Effector CD8-positive, alpha-beta T cell (primary cell): ENCODE measurements around the gene MYL3.

ENCODE experiments used
- DNase-seq: peaks from one replicate; lab custom pipeline; 2025; lab: John Stamatoyannopoulos, UW

MYL3 gene

DNA sequence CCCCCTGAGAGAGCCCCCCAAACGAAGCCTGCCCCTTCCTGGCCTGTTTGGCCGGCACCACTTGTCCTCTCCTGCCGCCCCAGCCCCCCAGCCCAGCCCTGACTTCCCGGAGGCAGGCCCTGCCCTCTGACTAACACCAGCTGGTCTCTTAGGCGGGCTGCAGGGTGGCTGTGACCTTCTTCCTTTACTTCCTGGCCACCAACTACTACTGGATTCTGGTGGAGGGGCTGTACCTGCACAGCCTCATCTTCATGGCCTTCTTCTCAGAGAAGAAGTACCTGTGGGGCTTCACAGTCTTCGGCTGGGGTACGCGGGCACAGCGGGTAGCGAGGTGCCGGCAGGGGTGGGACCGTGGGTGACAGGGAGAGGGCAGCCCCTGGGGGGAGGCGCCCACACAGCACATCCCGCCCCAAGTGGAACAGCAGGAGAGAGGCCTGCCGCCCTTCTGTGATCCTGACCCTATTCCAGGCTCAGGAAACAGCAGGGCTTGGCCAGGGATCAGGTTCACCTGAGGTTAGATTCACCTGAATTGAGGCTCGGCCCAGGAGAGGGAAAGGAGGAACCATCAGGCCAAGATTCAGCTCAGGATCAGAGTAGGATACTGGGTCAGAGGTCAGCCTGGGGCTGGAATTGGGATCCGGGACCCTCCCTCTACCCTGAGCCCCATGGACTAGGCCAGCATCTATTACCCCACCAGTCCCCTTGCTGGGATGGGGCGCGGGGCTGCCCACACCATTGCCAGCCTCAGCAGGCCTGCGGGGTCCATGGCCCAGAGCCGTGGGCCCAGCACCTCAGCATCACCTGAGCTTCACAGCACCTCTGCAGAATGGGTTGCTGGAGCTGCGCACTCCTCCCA is 36.1 kb upstream of the MYL3 start:
- no peak for DNase-seq

DNA sequence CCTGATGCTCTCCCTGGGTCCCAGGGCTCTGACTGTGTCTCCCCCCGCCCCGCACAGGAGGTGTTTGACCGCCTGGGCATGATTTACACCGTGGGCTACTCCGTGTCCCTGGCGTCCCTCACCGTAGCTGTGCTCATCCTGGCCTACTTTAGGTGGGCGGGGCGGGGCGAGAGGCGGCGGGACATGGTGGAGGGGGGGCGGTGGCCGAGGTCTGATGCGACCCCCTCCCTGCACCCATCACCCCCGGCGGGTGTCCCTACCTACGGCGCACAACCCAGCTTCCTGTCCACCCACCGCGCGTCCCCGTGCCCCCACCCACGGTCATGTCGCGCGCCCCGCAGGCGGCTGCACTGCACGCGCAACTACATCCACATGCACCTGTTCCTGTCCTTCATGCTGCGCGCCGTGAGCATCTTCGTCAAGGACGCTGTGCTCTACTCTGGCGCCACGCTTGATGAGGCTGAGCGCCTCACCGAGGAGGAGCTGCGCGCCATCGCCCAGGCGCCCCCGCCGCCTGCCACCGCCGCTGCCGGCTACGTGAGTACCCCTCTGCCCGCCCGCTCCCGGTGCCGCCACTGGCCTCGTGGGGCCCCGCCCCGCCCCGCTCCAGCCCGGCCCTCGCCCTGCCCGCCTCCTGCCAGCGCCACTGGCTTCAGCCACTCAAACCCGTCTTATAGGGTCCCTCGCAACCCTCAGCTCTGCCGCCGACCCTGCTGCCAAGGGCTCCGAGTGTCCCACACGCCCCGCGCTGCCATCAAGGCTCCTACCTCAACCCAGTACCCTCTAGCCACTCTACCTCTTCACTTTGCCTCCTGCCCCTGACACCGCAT is 35.3 kb upstream of the MYL3 start:
- no peak for DNase-seq

DNA sequence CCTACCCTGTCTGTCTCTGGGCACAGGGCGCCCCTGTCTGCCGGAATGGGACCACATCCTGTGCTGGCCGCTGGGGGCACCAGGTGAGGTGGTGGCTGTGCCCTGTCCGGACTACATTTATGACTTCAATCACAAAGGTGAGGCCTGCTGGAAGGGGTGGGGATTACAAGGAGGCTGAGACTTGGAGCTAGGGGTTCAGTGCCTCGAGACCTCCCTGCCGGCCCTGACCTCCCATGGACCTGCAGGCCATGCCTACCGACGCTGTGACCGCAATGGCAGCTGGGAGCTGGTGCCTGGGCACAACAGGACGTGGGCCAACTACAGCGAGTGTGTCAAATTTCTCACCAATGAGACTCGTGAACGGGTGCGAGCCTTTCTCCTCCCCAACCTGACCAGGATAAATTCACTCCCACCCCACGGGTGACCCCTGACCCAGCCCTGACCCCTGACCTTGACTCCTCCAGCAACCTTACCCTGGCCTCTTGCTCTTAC is 34.6 kb upstream of the MYL3 start:
- DNase-seq = no peak

DNA sequence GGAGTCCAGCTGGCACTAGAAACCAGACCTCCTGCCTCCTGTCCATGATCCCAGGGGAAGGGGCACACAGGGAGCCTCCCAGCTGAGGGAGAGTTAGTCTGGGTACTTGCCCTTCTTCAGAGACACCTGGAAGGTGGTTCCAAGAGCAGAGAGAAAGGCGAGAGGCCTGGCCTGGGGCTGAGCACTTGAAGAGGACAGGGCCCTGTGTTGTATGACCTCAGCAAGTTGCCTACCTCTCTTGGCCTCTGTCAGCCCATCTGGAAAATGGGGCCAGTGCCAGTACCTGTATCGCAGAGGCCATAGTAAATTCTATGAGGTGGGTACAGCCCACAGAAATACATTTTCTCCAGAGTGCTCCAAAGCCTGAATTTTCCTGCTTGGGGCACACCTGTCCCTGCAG is 33.8 kb upstream of the MYL3 start:
- DNase-seq = no peak

DNA sequence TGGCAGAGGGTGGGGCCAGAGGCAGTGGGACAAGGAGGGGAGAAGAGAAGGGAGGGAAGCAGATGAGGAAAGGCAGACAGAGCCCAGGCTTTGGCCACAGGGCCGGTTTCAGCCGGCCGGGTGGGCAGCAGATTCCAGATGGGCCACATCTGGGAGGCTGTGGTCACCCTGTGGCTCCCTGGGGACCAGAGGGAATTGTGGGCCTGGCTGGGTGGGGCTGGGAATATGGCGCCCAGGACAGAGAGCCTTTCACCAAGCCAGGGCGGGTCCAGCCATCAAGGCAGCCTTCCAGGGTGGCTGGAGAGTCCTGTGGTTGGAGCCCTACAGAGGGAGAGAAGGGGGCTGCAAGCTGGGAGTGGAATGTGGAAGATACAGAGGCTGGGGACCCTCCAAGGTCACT is 33.1 kb upstream of the MYL3 start:
- DNase-seq = no peak

DNA sequence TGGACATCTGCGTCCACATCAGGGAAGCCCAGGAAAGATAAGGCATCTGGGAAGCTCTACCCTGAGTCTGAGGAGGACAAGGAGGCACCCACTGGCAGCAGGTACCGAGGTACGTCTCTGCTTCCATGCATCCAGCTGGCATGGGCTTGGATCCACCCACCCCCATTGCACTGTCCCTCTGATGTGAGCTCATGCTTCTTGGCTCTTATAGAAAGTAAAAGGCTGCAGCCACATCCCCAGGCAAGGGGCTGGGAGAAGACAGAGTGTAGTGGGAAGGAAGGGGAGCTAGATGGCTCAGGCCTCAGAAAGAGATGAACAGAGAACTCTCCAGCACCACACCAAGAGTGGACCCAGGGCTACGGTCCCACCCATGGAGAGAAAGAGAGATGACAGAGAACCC is 32.5 kb upstream of the MYL3 start:
- no peak for DNase-seq

DNA sequence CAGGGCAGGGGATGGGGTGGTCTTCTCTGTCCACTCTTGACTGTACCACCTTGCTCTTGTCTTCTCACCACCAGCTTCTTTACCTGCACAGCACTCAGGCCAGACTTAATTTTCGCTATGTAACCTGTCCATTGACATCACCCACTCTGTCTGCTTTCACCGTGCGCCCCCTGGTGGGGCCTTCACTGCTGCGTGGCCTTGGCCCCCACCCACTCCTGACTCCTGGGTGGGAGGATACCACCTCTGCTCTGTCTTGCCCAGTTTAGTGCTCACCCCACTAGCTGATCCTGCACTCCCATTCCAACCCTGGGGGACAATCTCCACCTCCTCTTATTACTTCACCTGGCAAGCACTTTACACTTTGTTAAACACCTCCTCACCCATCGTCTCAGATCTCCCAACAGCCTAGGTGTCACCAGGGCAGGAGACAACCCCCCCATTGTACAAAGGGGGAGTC is 32.0 kb upstream of the MYL3 start:
- peak; percentile 66 for DNase-seq

DNA sequence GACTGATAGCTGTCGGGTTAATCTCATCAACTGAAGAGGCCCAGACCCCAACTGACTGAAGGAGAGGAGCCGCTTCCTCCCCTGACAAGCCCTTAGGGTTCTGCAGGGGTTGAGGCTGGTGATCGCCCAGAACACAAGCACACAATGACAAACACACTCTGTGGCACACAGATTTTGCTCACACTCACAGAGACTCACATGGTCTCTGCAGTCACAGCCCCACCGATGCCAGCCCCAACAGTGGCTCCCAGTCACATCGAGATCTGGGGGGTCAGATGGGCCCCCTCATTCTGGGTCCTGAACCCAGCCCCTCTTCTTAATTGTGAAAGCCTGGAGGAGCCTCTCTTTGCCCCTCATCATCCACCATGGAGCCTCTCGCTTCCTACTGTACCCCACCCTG is 31.0 kb upstream of the MYL3 start:
- no peak for DNase-seq

DNA sequence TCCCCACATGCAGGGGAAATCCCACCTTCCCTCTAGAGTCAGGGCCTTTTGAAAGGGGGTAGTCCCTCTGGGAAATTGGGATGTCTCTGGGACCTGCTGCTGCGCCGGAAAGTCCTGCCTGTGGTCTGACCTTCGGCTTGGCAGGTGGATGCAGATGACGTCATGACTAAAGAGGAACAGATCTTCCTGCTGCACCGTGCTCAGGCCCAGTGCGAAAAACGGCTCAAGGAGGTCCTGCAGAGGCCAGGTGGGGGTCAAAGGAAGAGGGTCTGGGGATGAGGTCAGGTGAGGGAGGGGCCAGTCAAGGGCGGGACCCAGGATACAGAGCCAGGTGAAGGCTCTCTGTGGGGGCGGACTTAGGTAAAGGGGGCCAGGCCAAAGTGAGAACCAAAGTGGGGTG is 30.5 kb upstream of the MYL3 start:
- DNase-seq = no peak

DNA sequence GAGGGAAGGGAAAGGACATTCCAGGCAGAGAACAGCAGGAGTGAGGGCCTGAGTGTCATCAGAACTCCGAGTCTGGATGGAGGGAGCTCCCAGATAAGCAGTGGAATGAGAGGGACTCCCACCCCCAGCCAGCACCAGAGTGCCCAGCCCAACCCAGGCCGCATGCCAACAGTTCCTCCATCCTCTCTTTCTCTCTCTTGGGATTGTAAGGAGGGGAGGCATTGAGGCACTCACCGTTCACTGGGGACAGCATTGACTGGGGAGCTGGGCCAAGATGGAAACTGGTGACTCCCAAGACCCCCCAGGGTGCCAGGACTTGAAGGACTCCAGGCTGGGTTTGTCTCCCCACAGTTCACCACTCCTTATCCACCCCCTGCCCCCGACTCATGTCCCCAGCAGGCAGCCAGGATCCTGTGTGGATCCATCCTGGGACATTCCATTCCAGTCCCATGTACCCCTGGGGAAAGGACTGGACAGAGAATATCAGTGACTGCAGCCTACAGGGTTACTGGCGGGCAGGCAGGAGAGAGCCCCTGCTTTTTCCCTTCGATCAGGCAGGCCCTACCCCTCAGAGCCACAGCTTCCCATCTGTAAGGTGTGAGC is 30.0 kb upstream of the MYL3 start:
- DNase-seq = no peak

DNA sequence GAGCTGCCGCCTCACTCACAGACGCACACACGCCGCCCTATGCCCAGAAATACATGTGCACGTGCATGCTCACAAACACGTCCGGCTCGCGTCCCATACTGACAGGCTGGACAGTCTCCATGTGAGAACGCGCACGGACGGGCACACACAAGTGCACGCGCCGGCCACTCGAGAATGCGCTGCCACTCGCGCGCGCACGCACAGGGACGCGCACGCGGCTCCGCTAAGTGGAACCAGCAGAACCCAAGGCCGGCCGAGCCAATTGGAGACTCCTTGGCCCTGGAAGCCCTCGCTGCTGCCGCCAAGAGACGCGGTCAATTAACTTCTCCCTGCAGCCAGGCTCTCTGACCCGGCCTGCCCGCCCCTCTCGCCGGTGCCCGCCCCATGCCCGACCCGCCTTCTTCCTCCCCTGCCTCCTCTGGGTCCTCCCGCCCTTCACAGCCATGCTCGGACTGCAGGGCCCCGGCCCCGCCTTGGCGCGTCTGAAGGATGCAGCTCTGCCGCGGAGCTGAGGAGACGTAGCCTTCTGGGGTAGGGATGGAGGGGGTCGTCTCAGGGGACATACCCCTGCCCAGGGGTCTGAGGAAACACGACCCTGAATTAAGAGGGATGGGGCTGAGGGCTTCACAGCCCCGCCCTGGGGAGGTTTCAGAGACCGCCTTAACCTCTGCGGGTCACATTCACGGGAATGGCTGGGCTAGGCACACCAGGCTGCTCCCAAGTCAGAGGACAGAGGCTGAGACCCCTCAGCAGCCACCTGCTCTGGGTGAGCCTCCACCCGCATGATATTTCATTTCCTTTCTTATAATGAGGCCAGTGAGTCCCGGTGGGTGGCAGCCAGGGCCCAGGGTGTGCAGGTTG is 29.3 kb upstream of the MYL3 start:
- no peak for DNase-seq

DNA sequence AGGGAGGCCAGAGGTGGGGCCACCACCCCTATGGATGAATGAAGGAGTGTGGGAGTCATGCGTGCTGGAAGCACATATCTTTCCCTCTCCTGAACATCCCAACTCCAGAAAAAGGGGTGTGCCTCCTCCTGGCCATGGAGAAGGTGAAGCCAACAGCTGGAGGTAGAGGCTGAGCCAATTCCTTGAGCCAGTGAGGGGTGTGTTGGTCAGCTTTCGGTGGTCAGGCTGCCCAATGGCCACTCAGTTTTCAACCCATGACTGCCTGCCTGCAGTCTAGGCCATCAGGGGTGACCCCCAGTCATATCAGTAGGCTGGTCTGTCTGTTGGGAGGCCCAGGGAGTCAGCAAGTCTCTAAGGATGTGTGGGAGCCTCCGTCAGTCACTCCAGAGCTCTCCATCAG is 27.9 kb upstream of the MYL3 start:
- no peak for DNase-seq

DNA sequence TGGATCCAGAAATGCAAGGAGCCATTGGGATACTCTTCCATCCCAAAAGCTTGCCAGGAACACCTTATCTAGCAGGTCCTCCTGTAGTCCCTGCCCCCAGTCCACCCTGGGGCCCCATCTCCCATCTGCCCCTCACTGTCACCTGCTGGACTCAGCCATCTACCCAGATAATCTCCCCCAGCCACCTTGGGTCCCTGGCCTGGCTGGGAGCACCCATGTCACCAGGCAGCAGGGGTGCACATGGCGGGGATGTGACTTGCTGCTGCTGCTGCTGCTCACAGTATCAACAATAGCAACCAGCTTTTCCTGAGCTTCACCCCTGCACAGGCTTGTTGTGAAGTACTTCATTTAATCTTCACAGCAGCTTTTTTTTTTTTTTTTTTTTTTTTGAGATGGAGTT is 26.9 kb upstream of the MYL3 start:
- no peak for DNase-seq

DNA sequence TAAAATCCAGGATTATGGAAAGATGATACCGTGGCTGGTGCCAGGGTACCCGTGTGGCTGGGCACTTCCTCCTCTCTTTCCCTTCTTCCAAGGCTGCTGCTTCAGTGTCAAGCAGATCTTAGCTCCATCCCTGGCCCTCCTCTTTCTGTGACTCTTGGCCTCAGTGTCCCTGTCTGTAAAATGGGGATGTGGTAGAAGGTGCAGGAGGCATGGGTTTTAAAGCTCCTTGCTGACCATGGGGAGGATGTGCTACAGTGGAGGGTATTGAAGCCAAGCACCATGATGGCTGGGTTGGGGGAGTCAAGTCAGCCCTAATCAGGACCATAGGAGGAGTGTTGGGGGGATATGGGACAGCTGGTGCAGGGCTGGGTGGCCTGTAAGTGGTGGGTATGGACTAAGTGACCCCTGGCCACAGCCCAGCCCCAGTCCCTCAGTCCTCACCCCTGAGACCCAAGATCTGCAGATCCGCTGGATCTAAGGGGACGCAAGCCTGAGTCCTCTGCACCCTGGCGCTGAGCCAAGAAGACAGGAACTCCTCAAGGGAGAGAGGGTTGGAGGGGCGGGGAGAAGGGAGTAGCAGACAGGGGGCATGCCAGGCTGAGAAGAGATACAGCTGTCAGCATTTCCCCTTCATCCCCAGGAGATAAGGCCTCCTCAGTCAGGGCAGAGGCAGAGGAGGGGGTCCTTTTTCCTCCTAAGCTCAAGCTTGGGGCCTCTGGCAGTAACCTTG is 26.3 kb upstream of the MYL3 start:
- DNase-seq = no peak

DNA sequence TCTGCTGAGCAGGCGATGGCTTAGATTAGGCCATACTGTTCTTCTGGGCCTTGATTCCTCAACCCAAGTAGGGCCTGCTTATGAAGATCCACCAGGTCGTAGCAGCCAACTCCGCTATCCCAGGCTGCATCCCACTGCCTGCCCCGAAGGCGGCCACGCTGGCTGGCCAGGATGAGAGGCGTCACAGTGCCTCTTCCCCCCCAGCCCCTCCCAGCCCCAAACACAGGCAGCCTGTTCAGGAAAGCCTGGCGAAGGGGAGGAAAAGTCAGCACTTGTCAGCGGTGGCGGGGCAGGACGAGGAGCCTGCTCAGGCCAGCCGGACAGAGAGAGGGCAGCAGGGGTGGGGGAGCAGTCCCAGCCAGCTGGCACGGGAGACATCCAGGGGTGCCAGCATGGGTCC is 25.5 kb upstream of the MYL3 start:
- DNase-seq = no peak

DNA sequence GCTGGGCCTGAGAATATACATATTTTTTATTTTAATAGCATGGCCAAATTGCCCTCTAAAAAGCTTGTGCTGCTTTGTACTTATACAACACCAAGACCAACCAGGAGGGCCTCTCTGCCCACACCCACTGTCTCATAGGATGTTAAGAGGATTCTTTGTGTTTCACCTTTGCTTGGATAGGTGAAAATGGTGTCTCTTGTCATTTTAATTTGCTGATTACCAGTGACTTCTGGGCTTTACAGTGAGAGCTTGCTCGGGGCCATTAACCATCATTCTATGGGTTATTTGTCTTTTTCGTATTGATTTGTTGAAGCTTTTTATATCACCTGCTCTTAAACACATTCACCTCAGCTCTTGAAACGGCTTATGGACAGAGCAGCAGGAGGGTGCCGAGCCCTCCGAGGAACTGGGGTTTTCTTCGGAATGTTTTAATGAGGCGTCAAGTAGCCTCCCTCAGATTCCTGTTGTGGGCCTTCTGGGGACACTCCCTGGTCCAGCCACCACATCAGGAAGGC is 24.8 kb upstream of the MYL3 start:
- DNase-seq = no peak

DNA sequence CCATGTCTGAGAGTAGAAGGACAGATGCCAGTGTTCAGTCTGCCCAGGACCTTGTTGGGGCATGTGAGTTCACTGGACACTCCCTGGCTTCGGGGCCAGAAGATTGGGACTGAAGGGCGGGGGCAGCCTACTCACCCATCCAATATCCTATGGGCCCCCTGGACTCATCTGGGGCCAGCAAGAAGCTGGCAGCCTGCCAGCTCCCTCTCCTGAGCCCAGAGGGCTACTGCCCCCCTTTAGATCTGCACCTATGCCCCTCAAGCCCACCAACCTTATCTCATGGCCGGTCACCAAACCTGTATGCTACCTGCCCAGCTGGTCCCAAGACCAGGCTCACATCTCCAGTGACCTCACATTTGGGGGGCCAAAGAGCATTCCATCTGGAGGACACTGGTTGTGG is 22.4 kb upstream of the MYL3 start:
- DNase-seq = no peak

DNA sequence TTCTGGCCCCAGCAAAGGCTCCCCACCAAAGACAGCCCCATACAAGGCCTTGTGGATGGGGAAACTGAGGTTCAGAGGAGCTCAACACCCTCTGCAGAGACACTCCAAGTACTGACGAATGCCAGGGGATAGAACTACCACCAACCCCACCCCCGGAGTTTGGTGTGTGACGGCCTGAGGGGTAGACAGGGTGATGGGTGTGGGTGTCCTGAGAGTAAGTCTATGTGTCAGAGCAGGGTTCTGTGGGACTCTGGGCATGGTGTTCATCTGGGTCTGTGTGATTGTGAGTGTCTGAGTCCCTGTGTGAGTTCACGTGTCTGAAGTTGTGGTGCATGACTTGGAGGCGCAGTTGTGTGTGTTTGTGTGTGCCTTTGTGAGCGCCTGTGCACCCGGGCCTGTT is 21.7 kb upstream of the MYL3 start:
- no peak for DNase-seq

DNA sequence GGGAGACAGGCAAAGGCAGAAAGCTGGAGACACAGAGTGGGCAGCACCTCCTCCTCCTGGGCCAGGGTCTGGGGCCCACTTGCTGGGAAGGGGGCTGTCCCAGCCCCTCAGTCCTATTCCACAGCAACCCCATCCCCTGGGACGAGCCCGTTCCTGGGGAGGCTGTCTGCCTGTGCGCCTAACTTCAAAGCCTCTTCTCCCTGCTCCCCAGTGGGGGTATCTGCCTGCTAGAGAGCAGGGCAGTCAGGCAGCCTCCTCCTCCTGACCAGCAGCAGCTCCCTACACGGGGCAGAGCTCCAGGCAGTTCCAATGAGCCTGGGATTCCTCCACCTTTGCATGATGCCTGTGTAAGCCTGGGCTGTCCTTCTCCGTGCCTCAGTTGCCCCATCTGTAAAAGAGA is 21.2 kb upstream of the MYL3 start:
- DNase-seq = no peak

DNA sequence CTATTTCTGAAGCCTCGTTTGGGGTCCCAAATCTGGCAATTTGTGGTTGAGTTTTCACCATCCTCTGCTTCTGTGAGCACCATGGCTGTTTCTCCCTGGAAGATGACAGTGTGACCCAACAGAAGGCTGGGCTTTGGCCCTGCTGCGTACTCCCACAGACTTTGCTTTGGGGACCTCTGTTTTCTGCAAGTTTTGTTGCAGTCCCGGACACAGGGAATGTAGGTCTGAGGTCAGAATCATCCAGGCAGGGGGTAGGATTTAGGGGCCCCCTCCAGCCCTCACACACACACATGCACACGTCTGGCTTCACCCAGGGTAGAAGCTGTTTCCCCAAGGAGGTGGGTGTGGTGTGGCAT is 20.6 kb upstream of the MYL3 start:
- no peak for DNase-seq
